Loucy (cell line): Measurements from ENCODE around the gene ESR1.
"Not testable (repeated sequence)": the region's sequence is repeated elsewhere in the genome, so short reads cannot be mapped to it uniquely, and the experiment has no call there.

Experiments used
- H2AFZ ChIP-seq: fragments of 200-600 bp; sonication (generic); 2 replicates; pipeline ENCODE4 v1.6.0; 2016; ENCODE audit warnings: antibody characterized with exemption, mild to moderate bottlenecking, low read length, moderate library complexity
- H3F3A ChIP-seq: fragments of 200-600 bp; 2 replicates; pipeline ENCODE4 v1.6.0; 2016; ENCODE audit warnings: antibody characterized with exemption, low read depth, mild to moderate bottlenecking
- H3K27me3 ChIP-seq: fragments of 200-600 bp; sonication (generic); 2 replicates; pipeline ENCODE4 v1.6.1; 2014; ENCODE audit warnings: low read length, mild to moderate bottlenecking; ENCODE audit not compliant: insufficient read depth, poor library complexity, severe bottlenecking
- H3K36me3 ChIP-seq: fragments of 200-600 bp; sonication (generic); 2 replicates; pipeline ENCODE4 v1.6.1; 2016; ENCODE audit warnings: low read length; ENCODE audit not compliant: insufficient read depth
- H3K4me1 ChIP-seq: fragments of 200-600 bp; sonication (generic); 2 replicates; pipeline ENCODE4 v1.5.1; 2014; ENCODE audit warnings: low read length, mild to moderate bottlenecking; ENCODE audit not compliant: insufficient read depth, poor library complexity, severe bottlenecking
- H3K4me2 ChIP-seq: fragments of 200-600 bp; sonication (generic); 2 replicates; pipeline ENCODE4 v1.6.0; 2014; ENCODE audit warnings: antibody characterized with exemption, low read length, low read depth, mild to moderate bottlenecking; ENCODE audit not compliant: poor library complexity, severe bottlenecking
- H3K4me3 ChIP-seq: fragments of 200-600 bp; sonication (generic); 2 replicates; pipeline ENCODE4 v1.5.1; 2014; ENCODE audit warnings: low read length, mild to moderate bottlenecking, mixed read lengths; ENCODE audit not compliant: poor library complexity, severe bottlenecking
- H3K79me2 ChIP-seq: fragments of 200-600 bp; sonication (generic); 2 replicates; pipeline ENCODE4 v1.6.1; 2014; ENCODE audit warnings: low read length; ENCODE audit not compliant: insufficient read depth
- H3K9ac ChIP-seq: fragments of 200-600 bp; sonication (generic); 2 replicates; pipeline ENCODE4 v1.6.0; 2014; ENCODE audit warnings: mild to moderate bottlenecking, low read depth, low read length, moderate library complexity; ENCODE audit not compliant: poor library complexity, severe bottlenecking
- H3K9me2 ChIP-seq: fragments of 200-600 bp; sonication (generic); replicated peaks from 2 replicates; pipeline ENCODE4 v1.6.1; 2016; ENCODE audit warnings: low read depth, low read length, mixed read lengths
- H3K9me3 ChIP-seq: fragments of 200-600 bp; sonication (generic); 2 replicates; pipeline ENCODE4 v1.6.1; 2014; ENCODE audit warnings: mild to moderate bottlenecking, antibody characterized with exemption, low read length, low read depth; ENCODE audit not compliant: insufficient read depth
- H4K20me1 ChIP-seq: fragments of 200-600 bp; sonication (generic); 2 replicates; pipeline ENCODE4 v1.6.0; 2014; ENCODE audit warnings: antibody characterized with exemption, low read length, mild to moderate bottlenecking; ENCODE audit not compliant: insufficient read depth, poor library complexity, severe bottlenecking
- EZH2phosphoT487 ChIP-seq: fragments of 200-600 bp; IDR thresholded peaks from 2 replicates; pipeline ENCODE4 v1.6.1; 2018; ENCODE audit warnings: antibody characterized with exemption, mild to moderate bottlenecking, moderate library complexity, borderline replicate concordance
- TF ChIP-seq, protein P1 (sequence below): fragments of 200-600 bp; sonication (generic); conservative IDR thresholded peaks from 2 replicates; pipeline ENCODE4 v1.5.1; 2014; ENCODE audit warnings: mild to moderate bottlenecking, antibody characterized with exemption, low read length

ESR1 gene

GRCh38 chr6:152071318-152071717 lies 263.8 kb downstream of the ESR1 start:
- no peaks in the 10 kb centered on the region for H3K4me1 ChIP-seq
- H2AFZ ChIP-seq: no peak overlapping the region
- H3K4me2 ChIP-seq: no peak overlapping the region
- no peaks in the 10 kb centered on the region for H3K27me3 ChIP-seq
- H3K4me3 ChIP-seq: no peak overlapping the region
- no peaks in the 10 kb centered on the region for H4K20me1 ChIP-seq
- H3K79me2 ChIP-seq: no peaks in the 10 kb centered on the region
- H3K9me3 ChIP-seq: peaks cover 10% of the 10 kb centered on the region; the same call in 1 of the 2 replicates
- H3F3A ChIP-seq: no peaks in the 10 kb centered on the region
- H3K9me2 ChIP-seq: no peaks in the 10 kb centered on the region
- TF ChIP-seq EZH2phosphoT487: no peak
- TF ChIP-seq, protein P1, sequence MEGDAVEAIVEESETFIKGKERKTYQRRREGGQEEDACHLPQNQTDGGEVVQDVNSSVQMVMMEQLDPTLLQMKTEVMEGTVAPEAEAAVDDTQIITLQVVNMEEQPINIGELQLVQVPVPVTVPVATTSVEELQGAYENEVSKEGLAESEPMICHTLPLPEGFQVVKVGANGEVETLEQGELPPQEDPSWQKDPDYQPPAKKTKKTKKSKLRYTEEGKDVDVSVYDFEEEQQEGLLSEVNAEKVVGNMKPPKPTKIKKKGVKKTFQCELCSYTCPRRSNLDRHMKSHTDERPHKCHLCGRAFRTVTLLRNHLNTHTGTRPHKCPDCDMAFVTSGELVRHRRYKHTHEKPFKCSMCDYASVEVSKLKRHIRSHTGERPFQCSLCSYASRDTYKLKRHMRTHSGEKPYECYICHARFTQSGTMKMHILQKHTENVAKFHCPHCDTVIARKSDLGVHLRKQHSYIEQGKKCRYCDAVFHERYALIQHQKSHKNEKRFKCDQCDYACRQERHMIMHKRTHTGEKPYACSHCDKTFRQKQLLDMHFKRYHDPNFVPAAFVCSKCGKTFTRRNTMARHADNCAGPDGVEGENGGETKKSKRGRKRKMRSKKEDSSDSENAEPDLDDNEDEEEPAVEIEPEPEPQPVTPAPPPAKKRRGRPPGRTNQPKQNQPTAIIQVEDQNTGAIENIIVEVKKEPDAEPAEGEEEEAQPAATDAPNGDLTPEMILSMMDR: no peak
- H3K9ac ChIP-seq: no peak overlapping the region
- H3K36me3 ChIP-seq: no peaks in the 10 kb centered on the region

DNA sequence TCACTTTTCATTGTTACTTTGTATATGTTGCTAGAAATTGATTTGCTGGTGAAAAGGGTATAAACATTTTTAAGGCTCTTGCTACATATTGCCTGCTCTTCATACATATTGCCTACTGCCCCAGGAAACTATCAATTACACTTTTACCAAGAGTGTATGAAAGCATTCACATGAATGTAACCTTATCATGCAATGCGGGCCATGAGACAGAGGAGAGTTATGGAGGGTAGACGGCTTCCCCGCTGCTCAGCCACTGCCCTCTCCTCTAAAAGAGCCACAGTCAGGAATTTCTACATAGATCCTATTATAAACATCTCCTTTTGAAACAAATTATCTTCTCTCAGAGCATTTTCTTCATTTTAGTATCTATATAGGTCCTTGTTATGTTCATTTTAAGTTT lies 264.4 kb downstream of the ESR1 start:
- Histone ChIP-seq H3K79me2 (no peaks in the 10 kb centered on the region), H3K27me3 (no peaks in the 10 kb centered on the region), H3K36me3 (no peaks in the 10 kb centered on the region), H4K20me1 (no peaks in the 10 kb centered on the region), H3K4me3 (no peak overlapping the region), H3F3A (no peaks in the 10 kb centered on the region), H2AFZ (no peak overlapping the region), H3K4me2 (no peak overlapping the region), H3K9ac (no peak overlapping the region), H3K9me3 (peaks cover 13% of the 10 kb centered on the region; the same call in 1 of the 2 replicates), H3K4me1 (no peaks in the 10 kb centered on the region), H3K9me2 (no peaks in the 10 kb centered on the region)
- TF ChIP-seq, protein P1: no peak
- TF ChIP-seq EZH2phosphoT487: no peak

GRCh38 chr6:152076242-152076641 lies 268.8 kb downstream of the ESR1 start:
- H3F3A ChIP-seq, H4K20me1 ChIP-seq, H3K4me1 ChIP-seq, H3K79me2 ChIP-seq, H3K4me3 ChIP-seq, H3K9ac ChIP-seq, H3K36me3 ChIP-seq, H3K4me2 ChIP-seq, H3K27me3 ChIP-seq, H3K9me2 ChIP-seq, H2AFZ ChIP-seq: not testable (repeated sequence)
- peaks cover 13% of the 10 kb centered on the region; the same call in 1 of the 2 replicates for H3K9me3 ChIP-seq

DNA sequence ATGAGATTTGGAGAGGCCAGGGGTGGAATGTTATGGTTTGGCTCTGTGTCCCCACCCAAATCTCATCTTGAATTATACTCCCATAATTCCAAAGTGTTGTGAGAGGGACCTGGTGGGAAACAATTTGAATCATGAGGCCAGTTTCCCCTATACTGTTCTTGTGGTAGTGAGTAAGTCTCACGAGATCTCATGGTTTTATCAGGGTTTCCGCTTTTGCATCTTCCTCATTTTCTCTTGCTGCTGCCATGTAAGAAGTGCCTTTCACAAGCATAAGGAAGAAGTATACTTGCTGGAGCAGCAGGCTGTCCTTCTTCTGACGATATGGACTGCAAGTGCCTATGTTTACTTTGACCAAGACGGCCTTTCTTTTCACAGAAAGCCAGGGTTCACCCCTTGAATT lies 270.5 kb downstream of the ESR1 start:
- no peak overlapping the region for H3K9ac ChIP-seq
- no peak overlapping the region for H2AFZ ChIP-seq
- H3F3A ChIP-seq: no peaks in the 10 kb centered on the region
- TF ChIP-seq, protein P1: no peak
- TF ChIP-seq EZH2phosphoT487: no peak
- H3K36me3 ChIP-seq: no peaks in the 10 kb centered on the region
- H3K4me2 ChIP-seq: no peak overlapping the region
- H4K20me1 ChIP-seq: no peaks in the 10 kb centered on the region
- H3K79me2 ChIP-seq: no peaks in the 10 kb centered on the region
- peaks cover 13% of the 10 kb centered on the region; the same call in 1 of the 2 replicates for H3K9me3 ChIP-seq
- no peak overlapping the region for H3K4me3 ChIP-seq
- no peaks in the 10 kb centered on the region for H3K4me1 ChIP-seq
- no peaks in the 10 kb centered on the region for H3K9me2 ChIP-seq
- H3K27me3 ChIP-seq: no peaks in the 10 kb centered on the region
